Body of pancreas (tissue), 4 donors: ENCODE measurements around the gene FGL2. TPM values are rescaled to one million over a fixed set of nuclear protein-coding genes. Genes with fewer than 3 reads are reported as not detected.
"Not testable (repeated sequence)": the region's sequence is repeated elsewhere in the genome, so short reads cannot be mapped to it uniquely, and the experiment has no call there.

Source experiments
- ATAC-seq: fragments of 150-250 bp; one replicate; pipeline ENCODE4 v1.9.1; 2016
- DNase-seq, 4 donors: peaks; one replicate each; pipeline ENCODE4 v3.0.0-alpha.2; 2019
- H3K27ac ChIP-seq, 4 donors: fragments of 200-600 bp; sonication (generic); 1 replicate in 3 of 4; 2 replicates in 1 of 4; pipeline versions ENCODE4 v1.5.1 to v1.6.1; 2016 to 2019; ENCODE audit warnings: mild to moderate bottlenecking in 1 of 4, mixed read lengths in 1 of 4, moderate library complexity in 1 of 4
- H3K27me3 ChIP-seq, 2 donors: fragments of 200-600 bp; sonication (generic); one replicate each; pipeline ENCODE4 v1.6.0; 2016; ENCODE audit warnings: mild to moderate bottlenecking in 1 of 2
- H3K36me3 ChIP-seq, 2 donors: fragments of 200-600 bp; sonication (generic); replicated peaks in 1 of 2; 2 replicates each; pipeline ENCODE4 v1.5.1; 2016; ENCODE audit warnings: low read depth in 2 of 2; ENCODE audit not compliant: insufficient read depth in 1 of 2
- H3K4me1 ChIP-seq: fragments of 200-600 bp; sonication (generic); one replicate; pipeline ENCODE4 v1.6.0; 2016
- H3K4me3 ChIP-seq, 2 donors: fragments of 200-600 bp; sonication (generic); 1 replicate in 1 of 2; 2 replicates in 1 of 2; pipeline ENCODE4 v1.5.1; 2016 to 2019
- H3K9me3 ChIP-seq, 3 donors: fragments of 200-600 bp; sonication (generic); 1 replicate in 2 of 3; 2 replicates in 1 of 3; pipeline ENCODE4 v1.5.1; 2016
- CTCF ChIP-seq, 7 experiments: fragments of 450-650 bp in 4 of 7; fragments of 200-600 bp in 3 of 7; sonication (generic) in 3 of 7; IDR thresholded peaks; one replicate each; pipeline ENCODE4 v1.5.1; 2016 to 2019; ENCODE audit warnings: antibody characterized with exemption in 7 of 7
- POLR2A ChIP-seq, 3 donors: fragments of 450-650 bp; IDR thresholded peaks; one replicate each; pipeline ENCODE4 v1.6.1; 2016; ENCODE audit warnings: antibody characterized with exemption in 3 of 3, mild to moderate bottlenecking in 2 of 3
- WGBS, 2 donors: methylation state at CpG; one replicate each; pipeline ENCODE4 v1.1.5; 2017; 5-methylcytosine and 5-hydroxymethylcytosine counted together
- intact Hi-C: fragments of 100-400 bp; cut with DNase I; formaldehyde crosslinking; loops from one replicate; pipeline ENCODE4 v1.15.1; 2023
- total RNA-seq, 2 donors: library from RNA; depleted of rRNA; stranded (reverse); fragments of >200 nt; gene quantifications; one replicate each; pipeline ENCODE4 v1.1.0, GENCODE V29; 2016

The FGL2 gene
- total RNA-seq, 2 donors from 2014 or later: 4.3 to 9.1 TPM

GRCh38 chr7:77181015-77181595 is 18.5 kb downstream of the FGL2 start:
- no peaks in the 10 kb centered on the region for H3K9me3 ChIP-seq
- ATAC-seq (no peak), DNase-seq (no peak)
- TF ChIP-seq POLR2A (IDR thresholded peaks at IDR 0.05) (no peak), CTCF (IDR thresholded peaks at IDR 0.05) (no peak)
- no peaks in the 10 kb centered on the region for H3K36me3 ChIP-seq
- no peaks in the 10 kb centered on the region for H3K4me1 ChIP-seq
- no peaks in the 10 kb centered on the region for H3K27me3 ChIP-seq
- no peak overlapping the region for H3K4me3 ChIP-seq
- WGBS, 2 donors: 81 to 98% methylated on average over 4 of the region's 4 CpGs
- intact Hi-C loops: no loop called here
- no peak overlapping the region for H3K27ac ChIP-seq

DNA sequence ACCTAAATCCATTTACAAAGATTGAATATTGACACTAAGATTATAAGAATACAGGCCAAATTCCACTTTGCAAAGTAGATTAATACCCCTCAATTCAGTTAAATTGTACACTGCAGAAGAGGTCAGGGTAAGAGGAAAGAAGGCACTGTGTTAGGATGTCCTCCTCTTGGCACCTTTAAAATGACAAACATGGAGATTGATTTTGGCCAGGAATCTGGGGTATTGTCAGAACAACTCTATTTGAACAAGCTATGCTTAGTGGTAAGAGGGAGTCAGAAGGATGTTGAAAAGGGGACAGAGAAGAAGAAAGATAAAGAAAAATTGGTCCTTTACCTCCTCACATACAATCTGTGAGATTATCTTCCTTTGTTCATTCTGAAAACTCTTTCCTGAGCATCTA is 21.6 kb downstream of the FGL2 start:
- intact Hi-C loops, DNase-seq, ATAC-seq, H3K9me3 ChIP-seq, H3K4me3 ChIP-seq, H3K4me1 ChIP-seq, H3K27ac ChIP-seq, H3K27me3 ChIP-seq, H3K36me3 ChIP-seq: not testable (repeated sequence)

- H3K9me3 ChIP-seq, H3K27ac ChIP-seq, ATAC-seq, H3K27me3 ChIP-seq, H3K36me3 ChIP-seq, intact Hi-C loops, H3K4me3 ChIP-seq, H3K4me1 ChIP-seq, DNase-seq: not testable (repeated sequence)
- WGBS, 2 donors: 81 to 90% methylated on average over 9 of the region's 9 CpGs
Observed at GRCh38 chr7:77177321-77177904, 22.2 kb downstream of the FGL2 start.

GRCh38 chr7:77175274-77175800 is 24.3 kb downstream of the FGL2 start:
- H3K4me1 ChIP-seq, H3K36me3 ChIP-seq, H3K27me3 ChIP-seq, H3K9me3 ChIP-seq, DNase-seq, intact Hi-C loops, H3K27ac ChIP-seq, ATAC-seq, H3K4me3 ChIP-seq: not testable (repeated sequence)
- WGBS, 2 donors: 38 to 81% methylated on average over 1 of the region's 3 CpGs

DNA sequence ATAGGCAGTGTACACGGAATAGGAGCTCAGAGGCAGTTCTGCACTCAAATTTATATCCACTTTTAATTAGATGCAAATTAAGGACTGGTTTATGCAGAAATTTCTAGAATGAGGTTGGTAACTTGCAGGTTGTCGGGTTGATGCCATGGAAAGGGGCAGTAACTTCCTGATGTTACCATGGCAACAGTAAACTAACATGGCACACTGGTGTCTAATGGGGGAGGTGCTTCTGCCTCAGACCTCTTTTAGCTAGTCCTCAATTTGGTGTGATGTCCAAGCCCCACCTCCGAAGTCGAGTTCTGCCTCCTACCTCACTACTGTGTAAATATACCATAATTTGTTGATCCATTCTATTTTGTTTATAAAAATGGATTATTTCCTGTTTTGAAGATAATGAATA is 25.2 kb downstream of the FGL2 start:
- H3K4me1 ChIP-seq, H3K9me3 ChIP-seq, H3K4me3 ChIP-seq, H3K27ac ChIP-seq, H3K27me3 ChIP-seq, ATAC-seq, DNase-seq, H3K36me3 ChIP-seq, intact Hi-C loops: not testable (repeated sequence)
- 52 to 84% methylated on average over 3 of the region's 4 CpGs for WGBS, 2 donors

DNA sequence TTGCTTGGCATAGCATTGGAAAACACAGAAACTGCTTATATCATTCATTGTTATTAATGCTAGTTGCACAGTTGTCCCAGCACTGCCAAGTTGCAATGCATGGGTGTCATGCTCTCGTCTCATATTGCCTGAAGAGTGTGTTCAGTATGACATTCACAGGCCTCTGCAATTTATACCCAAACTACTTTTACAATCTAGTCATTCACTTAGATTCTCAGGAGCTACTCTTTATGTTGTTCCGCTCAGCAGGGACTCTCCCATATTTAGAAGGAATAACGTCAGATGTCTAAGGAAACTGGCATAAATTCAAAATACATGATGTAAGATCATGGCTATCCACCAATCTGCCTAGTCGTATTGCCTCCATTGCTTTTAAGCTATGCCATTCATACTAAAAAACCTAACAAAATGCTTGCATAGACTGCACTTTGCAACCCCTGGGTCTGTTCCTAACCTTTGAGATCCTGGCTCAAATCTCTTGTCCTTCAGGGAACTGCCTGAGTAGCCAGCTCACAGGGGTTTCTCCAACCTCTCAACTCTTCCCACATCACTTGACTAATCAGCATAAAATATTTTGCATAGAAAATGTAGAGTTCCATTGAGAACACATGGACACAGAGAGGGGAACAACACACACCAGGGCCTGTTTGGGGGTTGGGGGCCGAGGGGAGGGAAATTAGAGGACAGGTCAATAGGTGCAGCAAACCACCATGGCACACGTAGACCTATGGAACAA is 27.0 kb downstream of the FGL2 start:
- DNase-seq, ATAC-seq, H3K27me3 ChIP-seq, H3K27ac ChIP-seq, H3K4me1 ChIP-seq, intact Hi-C loops, H3K36me3 ChIP-seq, H3K9me3 ChIP-seq, H3K4me3 ChIP-seq: not testable (repeated sequence)
- 76 to 92% methylated on average over 6 of the region's 6 CpGs for WGBS, 2 donors

GRCh38 chr7:77171073-77171472 is 28.5 kb downstream of the FGL2 start:
- H3K27me3 ChIP-seq, H3K36me3 ChIP-seq, H3K9me3 ChIP-seq, DNase-seq, ATAC-seq, H3K4me3 ChIP-seq, intact Hi-C loops, H3K27ac ChIP-seq, H3K4me1 ChIP-seq: not testable (repeated sequence)
- 82 to 91% methylated on average over 4 of the region's 4 CpGs for WGBS, 2 donors
